SU-DHL-6 (cell line): ENCODE data around the gene MCM8.

ENCODE experiments used
- H2AFZ ChIP-seq: fragments of 200-600 bp; sonication (generic); 2 replicates; pipeline ENCODE4 v1.6.1; 2014; ENCODE audit warnings: low read depth, mild to moderate bottlenecking, moderate library complexity, mixed read lengths, antibody characterized with exemption, low read length; ENCODE audit not compliant: severe bottlenecking
- H3F3A ChIP-seq: fragments of 200-600 bp; shearing (Covaris generic); 2 replicates; pipeline ENCODE4 v1.6.0; 2016; ENCODE audit warnings: antibody characterized with exemption, mild to moderate bottlenecking; ENCODE audit not compliant: insufficient read depth
- H3K27ac ChIP-seq: fragments of 200-600 bp; sonication (generic); 2 replicates; pipeline ENCODE4 v1.5.1; 2016; ENCODE audit warnings: low read depth, mild to moderate bottlenecking, low read length, moderate library complexity, mixed read lengths
- H3K27me3 ChIP-seq: fragments of 200-600 bp; sonication (generic), shearing (Covaris generic); 2 replicates; pipeline ENCODE4 v1.6.0; 2014; ENCODE audit warnings: mild to moderate bottlenecking, low read length
- H3K36me3 ChIP-seq: fragments of 200-600 bp; sonication (generic); 2 replicates; pipeline ENCODE4 v1.6.1; 2014; ENCODE audit warnings: mild to moderate bottlenecking, low read length, mixed read lengths
- H3K4me2 ChIP-seq: fragments of 300-600, 200-600 bp; shearing (Covaris generic), sonication (generic); 2 replicates; pipeline ENCODE4 v1.6.0; 2014; ENCODE audit warnings: low read length, low read depth, mild to moderate bottlenecking; ENCODE audit not compliant: poor library complexity, severe bottlenecking
- H3K4me3 ChIP-seq: fragments of 200-600 bp; sonication (generic); 2 replicates; pipeline ENCODE4 v1.5.1; 2014; ENCODE audit warnings: antibody characterized with exemption, low read length, mild to moderate bottlenecking, mixed read lengths; ENCODE audit not compliant: insufficient read depth, poor library complexity, severe bottlenecking
- H3K79me2 ChIP-seq: fragments of 200-600 bp; sonication (generic); 2 replicates; pipeline ENCODE4 v1.6.1; 2014; ENCODE audit warnings: mild to moderate bottlenecking, low read length, moderate library complexity; ENCODE audit not compliant: insufficient read depth
- H3K9ac ChIP-seq: fragments of 200-600 bp; sonication (generic); 2 replicates; pipeline ENCODE4 v1.7.0; 2014; ENCODE audit warnings: mild to moderate bottlenecking, low read length
- H3K9me2 ChIP-seq: fragments of 200-600 bp; sonication (generic); replicated peaks from 2 replicates; pipeline ENCODE4 v1.6.1; 2014; ENCODE audit warnings: low read length; ENCODE audit not compliant: insufficient read depth
- H3K9me3 ChIP-seq: fragments of 200-600 bp; sonication (generic); 2 replicates; pipeline ENCODE4 v1.6.1; 2014; ENCODE audit warnings: low read length, mixed read lengths; ENCODE audit not compliant: insufficient read depth
- H4K20me1 ChIP-seq: fragments of 200-600 bp; sonication (generic); 2 replicates; pipeline ENCODE4 v1.6.1; 2014; ENCODE audit warnings: low read depth, mild to moderate bottlenecking, antibody characterized with exemption, low read length, moderate library complexity, mixed read lengths
- EZH2phosphoT487 ChIP-seq: fragments of 200-600 bp; sonication (generic), shearing (Covaris generic); conservative IDR thresholded peaks from 2 replicates; pipeline ENCODE4 v1.6.1; 2018; ENCODE audit warnings: mild to moderate bottlenecking, antibody characterized with exemption, low read length, moderate library complexity, mixed read lengths
- TF ChIP-seq, protein P1 (sequence below): fragments of 200-600 bp; sonication (generic); IDR thresholded peaks from one replicate; pipeline ENCODE4 v1.5.1; 2017; ENCODE audit warnings: antibody characterized with exemption, mild to moderate bottlenecking, low read length, moderate library complexity; ENCODE audit not compliant: insufficient read depth, poor library complexity, severe bottlenecking

Gene MCM8

DNA sequence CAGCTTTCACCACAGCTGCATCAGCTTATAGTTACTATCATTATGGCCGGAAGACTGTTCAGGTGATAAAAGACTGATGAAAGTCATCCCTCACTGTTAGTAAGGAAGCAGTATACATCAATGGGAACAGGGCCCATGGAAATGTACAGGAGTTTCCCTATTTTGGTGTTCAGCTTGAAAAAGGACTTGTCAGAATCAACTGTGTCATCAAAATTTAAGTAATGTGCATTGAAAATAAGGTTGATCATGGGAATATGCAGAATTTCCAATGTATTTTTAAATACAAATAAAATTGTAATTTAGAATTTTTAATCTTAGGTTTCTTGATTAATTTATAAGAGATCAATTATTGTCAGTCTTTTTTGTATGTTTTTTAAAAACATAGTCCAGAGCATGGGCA lies 86.6 kb downstream of the MCM8 start:
- peaks cover 20% of the 10 kb centered on the region; the same call in 1 of the 2 replicates for H3K36me3 ChIP-seq
- no peaks in the 10 kb centered on the region for H3K79me2 ChIP-seq
- H2AFZ ChIP-seq = no peak overlapping the region
- no peak overlapping the region for H3K27ac ChIP-seq
- no peaks in the 10 kb centered on the region for H3F3A ChIP-seq
- no peaks in the 10 kb centered on the region for H3K9me3 ChIP-seq
- H3K9me2 ChIP-seq = no peaks in the 10 kb centered on the region
- no peak overlapping the region for H3K9ac ChIP-seq
- no peaks in the 10 kb centered on the region for H4K20me1 ChIP-seq
- TF ChIP-seq EZH2phosphoT487 = no peak
- TF ChIP-seq, protein P1, sequence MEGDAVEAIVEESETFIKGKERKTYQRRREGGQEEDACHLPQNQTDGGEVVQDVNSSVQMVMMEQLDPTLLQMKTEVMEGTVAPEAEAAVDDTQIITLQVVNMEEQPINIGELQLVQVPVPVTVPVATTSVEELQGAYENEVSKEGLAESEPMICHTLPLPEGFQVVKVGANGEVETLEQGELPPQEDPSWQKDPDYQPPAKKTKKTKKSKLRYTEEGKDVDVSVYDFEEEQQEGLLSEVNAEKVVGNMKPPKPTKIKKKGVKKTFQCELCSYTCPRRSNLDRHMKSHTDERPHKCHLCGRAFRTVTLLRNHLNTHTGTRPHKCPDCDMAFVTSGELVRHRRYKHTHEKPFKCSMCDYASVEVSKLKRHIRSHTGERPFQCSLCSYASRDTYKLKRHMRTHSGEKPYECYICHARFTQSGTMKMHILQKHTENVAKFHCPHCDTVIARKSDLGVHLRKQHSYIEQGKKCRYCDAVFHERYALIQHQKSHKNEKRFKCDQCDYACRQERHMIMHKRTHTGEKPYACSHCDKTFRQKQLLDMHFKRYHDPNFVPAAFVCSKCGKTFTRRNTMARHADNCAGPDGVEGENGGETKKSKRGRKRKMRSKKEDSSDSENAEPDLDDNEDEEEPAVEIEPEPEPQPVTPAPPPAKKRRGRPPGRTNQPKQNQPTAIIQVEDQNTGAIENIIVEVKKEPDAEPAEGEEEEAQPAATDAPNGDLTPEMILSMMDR = no peak
- H3K4me3 ChIP-seq = no peak overlapping the region
- H3K27me3 ChIP-seq = no peaks in the 10 kb centered on the region
- no peak overlapping the region for H3K4me2 ChIP-seq

DNA sequence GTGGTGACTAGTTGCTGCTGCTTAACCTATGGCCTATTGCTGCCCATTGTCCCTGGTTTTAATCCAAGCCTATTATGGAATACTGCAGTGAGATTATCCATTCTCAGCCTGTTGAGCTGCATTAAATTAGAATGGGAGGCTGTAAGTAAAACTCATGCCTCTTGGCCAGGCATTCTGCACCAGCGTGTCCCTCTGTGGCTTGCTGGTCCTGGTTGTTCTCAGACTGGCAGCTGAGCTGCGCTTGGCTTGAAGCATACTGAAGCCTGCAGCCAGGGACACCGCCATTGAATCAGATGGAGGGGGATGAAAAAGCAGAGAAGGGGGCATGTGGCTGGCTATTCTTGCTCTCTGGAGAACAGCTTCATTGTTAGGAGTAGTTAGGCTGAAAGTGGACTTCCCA lies 87.8 kb downstream of the MCM8 start:
- Histone ChIP-seq H3K4me2 (no peak overlapping the region), H3K27ac (no peak overlapping the region), H3K79me2 (no peaks in the 10 kb centered on the region), H3K27me3 (no peaks in the 10 kb centered on the region), H3K36me3 (peaks cover 19% of the 10 kb centered on the region; the same call in 1 of the 2 replicates), H3K9ac (no peak overlapping the region), H3K9me2 (no peaks in the 10 kb centered on the region), H3F3A (no peaks in the 10 kb centered on the region), H2AFZ (no peak overlapping the region), H3K9me3 (no peaks in the 10 kb centered on the region), H4K20me1 (no peaks in the 10 kb centered on the region), H3K4me3 (no peak overlapping the region)
- TF ChIP-seq, protein P1 = no peak
- TF ChIP-seq EZH2phosphoT487 = no peak

DNA sequence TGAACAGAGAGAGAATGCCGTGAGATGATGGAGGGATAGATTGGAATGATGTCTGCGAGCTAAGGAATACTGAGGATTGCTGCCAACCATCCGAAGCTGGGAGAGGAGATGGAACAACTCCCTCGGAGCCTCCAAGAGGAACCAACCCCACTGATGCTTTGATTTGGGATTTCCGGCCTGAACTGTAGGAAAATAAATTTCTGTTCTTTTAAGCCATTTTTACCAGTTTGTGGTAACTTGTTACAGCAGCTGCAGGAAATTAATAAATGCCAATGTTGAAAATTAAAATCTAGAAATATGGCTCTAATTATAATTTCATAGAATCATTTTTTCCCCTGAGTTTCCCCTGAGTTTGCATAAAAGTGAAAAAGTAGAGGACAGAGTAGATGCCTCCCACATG lies 89.3 kb downstream of the MCM8 start:
- no peak overlapping the region for H3K27ac ChIP-seq
- no peak overlapping the region for H3K4me2 ChIP-seq
- peaks cover 19% of the 10 kb centered on the region; the same call in 1 of the 2 replicates for H3K36me3 ChIP-seq
- no peaks in the 10 kb centered on the region for H3K79me2 ChIP-seq
- TF ChIP-seq, protein P1 = no peak
- no peak for TF ChIP-seq EZH2phosphoT487
- H4K20me1 ChIP-seq = no peaks in the 10 kb centered on the region
- no peak overlapping the region for H2AFZ ChIP-seq
- H3K9me2 ChIP-seq = no peaks in the 10 kb centered on the region
- H3K9me3 ChIP-seq = no peaks in the 10 kb centered on the region
- no peak overlapping the region for H3K4me3 ChIP-seq
- H3F3A ChIP-seq = no peaks in the 10 kb centered on the region
- H3K27me3 ChIP-seq = no peaks in the 10 kb centered on the region
- no peak overlapping the region for H3K9ac ChIP-seq

DNA sequence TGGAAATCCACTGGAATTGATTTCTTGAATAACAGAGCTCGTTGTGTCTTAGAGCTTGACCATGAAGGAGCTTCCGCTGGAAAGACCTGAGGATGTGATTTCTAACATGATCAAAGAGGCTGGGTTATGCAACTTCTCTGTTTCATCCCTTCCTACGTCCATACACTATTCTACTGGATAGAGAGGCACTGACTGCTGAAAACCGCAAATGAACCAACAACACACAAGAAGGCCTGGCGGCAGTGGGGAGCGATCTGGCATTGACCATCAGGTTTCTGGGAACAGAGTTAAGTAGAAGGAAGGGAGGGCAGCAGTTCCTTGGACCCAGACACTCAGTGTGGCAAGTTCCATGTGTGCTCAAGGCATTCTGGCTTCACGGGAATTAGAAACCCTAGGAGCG lies 90.1 kb downstream of the MCM8 start:
- H3K4me2 ChIP-seq = no peak overlapping the region
- H4K20me1 ChIP-seq = no peaks in the 10 kb centered on the region
- H3K9me2 ChIP-seq = no peaks in the 10 kb centered on the region
- H3K27me3 ChIP-seq = no peaks in the 10 kb centered on the region
- H3K36me3 ChIP-seq = peaks cover 19% of the 10 kb centered on the region; the same call in 1 of the 2 replicates
- no peaks in the 10 kb centered on the region for H3K9me3 ChIP-seq
- H3K79me2 ChIP-seq = no peaks in the 10 kb centered on the region
- H3F3A ChIP-seq = no peaks in the 10 kb centered on the region
- H2AFZ ChIP-seq = no peak overlapping the region
- no peak overlapping the region for H3K27ac ChIP-seq
- TF ChIP-seq, protein P1 = no peak
- no peak for TF ChIP-seq EZH2phosphoT487
- no peak overlapping the region for H3K9ac ChIP-seq
- H3K4me3 ChIP-seq = no peak overlapping the region
